ENCODE data around the gene USP33.

DNA sequence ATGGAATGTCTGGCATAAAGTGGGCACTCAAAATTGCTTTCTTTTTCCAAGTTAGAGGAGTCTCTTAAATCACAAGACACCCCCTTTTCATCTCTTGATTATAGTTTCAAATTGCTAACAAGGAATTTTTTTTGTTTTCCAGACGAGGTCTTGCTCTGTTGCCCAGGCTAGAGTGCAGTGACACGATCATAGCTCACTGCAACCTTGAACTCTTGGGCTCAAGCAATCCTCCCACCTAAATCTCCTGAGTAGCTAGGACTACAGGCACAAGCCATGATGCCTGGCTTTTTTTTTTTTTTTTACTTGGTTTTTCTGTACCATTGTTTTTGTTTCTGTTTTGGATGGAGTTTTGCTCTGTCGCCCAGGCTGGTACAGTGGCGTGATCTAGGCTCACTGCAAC lies 98.0 kb downstream of the USP33 start:
- TF ChIP-seq, protein P1, sequence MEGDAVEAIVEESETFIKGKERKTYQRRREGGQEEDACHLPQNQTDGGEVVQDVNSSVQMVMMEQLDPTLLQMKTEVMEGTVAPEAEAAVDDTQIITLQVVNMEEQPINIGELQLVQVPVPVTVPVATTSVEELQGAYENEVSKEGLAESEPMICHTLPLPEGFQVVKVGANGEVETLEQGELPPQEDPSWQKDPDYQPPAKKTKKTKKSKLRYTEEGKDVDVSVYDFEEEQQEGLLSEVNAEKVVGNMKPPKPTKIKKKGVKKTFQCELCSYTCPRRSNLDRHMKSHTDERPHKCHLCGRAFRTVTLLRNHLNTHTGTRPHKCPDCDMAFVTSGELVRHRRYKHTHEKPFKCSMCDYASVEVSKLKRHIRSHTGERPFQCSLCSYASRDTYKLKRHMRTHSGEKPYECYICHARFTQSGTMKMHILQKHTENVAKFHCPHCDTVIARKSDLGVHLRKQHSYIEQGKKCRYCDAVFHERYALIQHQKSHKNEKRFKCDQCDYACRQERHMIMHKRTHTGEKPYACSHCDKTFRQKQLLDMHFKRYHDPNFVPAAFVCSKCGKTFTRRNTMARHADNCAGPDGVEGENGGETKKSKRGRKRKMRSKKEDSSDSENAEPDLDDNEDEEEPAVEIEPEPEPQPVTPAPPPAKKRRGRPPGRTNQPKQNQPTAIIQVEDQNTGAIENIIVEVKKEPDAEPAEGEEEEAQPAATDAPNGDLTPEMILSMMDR (IDR thresholded peaks at IDR 0.05), result no peak
- TF ChIP-seq POLR2A (IDR thresholded peaks at IDR 0.05), result no peak
